OCI-LY7 (cell line): Measurements from ENCODE around the gene CIAO3. TPM values are rescaled to one million over a fixed set of nuclear protein-coding genes. Genes with fewer than 3 reads are reported as not detected.

Experiments used
- BruUV-seq: library from RNA; stranded (reverse); fragments of 400-500 nt; replicated peaks from 2 replicates; lab custom pipeline; 2021; lab: Mats Ljungman, UMichigan
- CTCF ChIA-PET: fragments of 300-600 bp; sonication (Branson Sonifier 250); formaldehyde crosslinking; loops from one replicate; lab custom pipeline; 2022; ENCODE audit warnings: antibody characterized with exemption; ENCODE audit not compliant: unreplicated experiment; lab: Charles Lee
- POLR2A ChIA-PET: fragments of 300-600 bp; sonication (Branson Sonifier 250); formaldehyde crosslinking; loops from one replicate; lab custom pipeline; 2022; ENCODE audit warnings: antibody characterized with exemption; lab: Charles Lee
- DNase-seq: peaks from one replicate; pipeline ENCODE4 v3.0.0-alpha.2; 2015; ENCODE audit warnings: low spot score
- H2AFZ ChIP-seq: fragments of 200-600 bp; sonication (generic), shearing (Covaris generic); 2 replicates; pipeline ENCODE4 v1.6.1; 2014; ENCODE audit warnings: mild to moderate bottlenecking, antibody characterized with exemption, low read length, moderate library complexity
- H3K27ac ChIP-seq: fragments of 200-600 bp; sonication (generic); 2 replicates; pipeline ENCODE4 v1.5.1; 2014; ENCODE audit warnings: mixed run types, low read depth, mild to moderate bottlenecking, moderate library complexity, low read length, inconsistent platforms; ENCODE audit not compliant: poor library complexity, severe bottlenecking
- H3K36me3 ChIP-seq: fragments of 200-600 bp; sonication (generic); 2 replicates; pipeline ENCODE4 v1.6.1; 2014; ENCODE audit warnings: mild to moderate bottlenecking, antibody characterized with exemption, low read length, moderate library complexity, mixed read lengths; ENCODE audit not compliant: insufficient read depth
- H3K4me1 ChIP-seq: fragments of 200-600 bp; sonication (generic); 2 replicates; pipeline ENCODE4 v1.5.1; 2014; ENCODE audit warnings: mild to moderate bottlenecking, low read length; ENCODE audit not compliant: insufficient read depth, poor library complexity, severe bottlenecking
- H3K4me2 ChIP-seq: fragments of 200-600 bp; sonication (generic); 2 replicates; pipeline ENCODE4 v1.6.1; 2014; ENCODE audit warnings: mild to moderate bottlenecking, low read length
- H3K4me3 ChIP-seq: fragments of 200-600 bp; sonication (generic); 2 replicates; pipeline ENCODE4 v1.5.1; 2014; ENCODE audit warnings: mild to moderate bottlenecking, low read depth, low read length; ENCODE audit not compliant: poor library complexity, severe bottlenecking
- H3K79me2 ChIP-seq: fragments of 200-600 bp; sonication (generic); 2 replicates; pipeline ENCODE4 v1.6.1; 2016; ENCODE audit warnings: low read depth, mild to moderate bottlenecking, low read length, moderate library complexity, mixed read lengths; ENCODE audit not compliant: insufficient read depth
- H3K9me2 ChIP-seq: fragments of 200-600 bp; sonication (generic); 2 replicates; pipeline ENCODE4 v1.6.1; 2016; ENCODE audit warnings: mild to moderate bottlenecking, low read length, mixed read lengths; ENCODE audit not compliant: insufficient read depth
- H3K9me3 ChIP-seq: fragments of 200-600 bp; sonication (generic); 2 replicates; pipeline ENCODE4 v1.6.1; 2014; ENCODE audit warnings: mild to moderate bottlenecking, mixed run types, low read length, mixed read lengths
- H4K20me1 ChIP-seq: fragments of 200-600 bp; sonication (generic); 2 replicates; pipeline ENCODE4 v1.6.1; 2014; ENCODE audit warnings: mild to moderate bottlenecking, antibody characterized with exemption, low read length, moderate library complexity, mixed read lengths; ENCODE audit not compliant: insufficient read depth
- CTCF ChIP-seq: fragments of 200-600 bp; sonication (generic); conservative IDR thresholded peaks from 2 replicates; pipeline ENCODE4 v1.5.1; 2014; ENCODE audit warnings: mild to moderate bottlenecking, antibody characterized with exemption, low read length, moderate library complexity, mixed read lengths
- EZH2phosphoT487 ChIP-seq: fragments of 200-600 bp; sonication (generic); IDR thresholded peaks from 2 replicates; pipeline ENCODE4 v1.6.1; 2018; ENCODE audit warnings: low read depth, borderline replicate concordance, mild to moderate bottlenecking, mixed run types, antibody characterized with exemption, low read length, moderate library complexity, mixed read lengths
- intact Hi-C: fragments of 100-400 bp; cut with micrococcal nuclease; formaldehyde crosslinking; loops from one replicate; pipeline ENCODE4 v1.10.0; 2022; ENCODE audit not compliant: unreplicated experiment
- total RNA-seq, 2 experiments: library from RNA; depleted of rRNA in 1 of 2; stranded (reverse); fragments of >200 nt in 1 of 2; shearing (Covaris generic) in 1 of 2; gene quantifications; 2 replicates each; pipeline ENCODE4 v1.2.3, GENCODE V29; 2014 to 2022

The CIAO3 gene
- total RNA-seq, 2 experiments from 2014 or later = 156 to 169 TPM

- H2AFZ ChIP-seq = no peak within 1 kb of the TSS
- no peaks in the 10 kb centered on the region for H3K36me3 ChIP-seq
- ChIA-PET CTCF (no interaction called here), POLR2A (no interaction called here)
- H3K4me1 ChIP-seq = no peaks in the 10 kb centered on the region
- DNase-seq = no peak
- BruUV-seq = no TSS peak
- no peak within 1 kb of the TSS for H3K27ac ChIP-seq
- H3K79me2 ChIP-seq = no peaks in the 10 kb centered on the region
- no peak within 1 kb of the TSS for H3K4me2 ChIP-seq
- TF ChIP-seq CTCF (no peak), EZH2phosphoT487 (no peak)
- no peaks in the 10 kb centered on the region for H4K20me1 ChIP-seq
- no peak within 1 kb of the TSS for H3K4me3 ChIP-seq
- no peaks in the 10 kb centered on the region for H3K9me2 ChIP-seq
- intact Hi-C loops = no loop called here
- no peaks in the 10 kb centered on the region for H3K9me3 ChIP-seq
Measured at GRCh38 chr16:760545-761343, 19.9 kb upstream of the CIAO3 start, which contains the start of gene MSLN. Gene MSLN, plus strand, starts transcription at chr16:760734. Its CDS starts 1,947 bp downstream, at chr16:762681.

GRCh38 chr16:760065-760464, 19.3 kb upstream of the CIAO3 start:
- Histone ChIP-seq H3K9me3 (no peaks in the 10 kb centered on the region), H3K4me3 (no peak overlapping the region), H3K4me2 (no peak overlapping the region), H3K79me2 (no peaks in the 10 kb centered on the region), H4K20me1 (no peaks in the 10 kb centered on the region), H3K9me2 (no peaks in the 10 kb centered on the region), H2AFZ (no peak overlapping the region), H3K36me3 (no peaks in the 10 kb centered on the region), H3K4me1 (no peaks in the 10 kb centered on the region), H3K27ac (no peak overlapping the region)
- BruUV-seq = no TSS peak
- TF ChIP-seq CTCF (no peak), EZH2phosphoT487 (no peak)
- POLR2A ChIA-PET = no interaction called here
- intact Hi-C loops = no loop called here
- no peak for DNase-seq
- CTCF ChIA-PET = no interaction called here
